Transverse colon (tissue), 4 donors: Measurements from ENCODE around the gene NOVA1. TPM values are rescaled to one million over a fixed set of nuclear protein-coding genes. Genes with fewer than 3 reads are reported as not detected.

Source experiments
- DNase-seq: peaks from one replicate; pipeline ENCODE4 v3.0.0-alpha.2; 2019
- H3K27ac ChIP-seq, 4 donors: fragments of 200-600 bp; sonication (generic); 2 replicates each; pipeline ENCODE4 v1.5.1; 2016 to 2018; ENCODE audit warnings: inconsistent platforms in 4 of 4
- H3K27me3 ChIP-seq: fragments of 200-600 bp; sonication (generic); 2 replicates; pipeline ENCODE4 v1.5.1; 2017; ENCODE audit warnings: inconsistent platforms
- H3K36me3 ChIP-seq, 4 donors: fragments of 200-600 bp; sonication (generic); 2 replicates each; pipeline ENCODE4 v1.5.1; 2017 to 2019; ENCODE audit warnings: inconsistent platforms in 4 of 4
- H3K4me1 ChIP-seq, 4 donors: fragments of 200-600 bp; sonication (generic); 2 replicates each; pipeline ENCODE4 v1.5.1; 2017 to 2020; ENCODE audit warnings: inconsistent platforms in 4 of 4
- H3K4me3 ChIP-seq, 4 donors: fragments of 200-600 bp; sonication (generic); 1 replicate in 1 of 4; 2 replicates in 3 of 4; pipeline versions ENCODE4 v1.5.1 to v1.6.1; 2017 to 2019; ENCODE audit warnings: inconsistent platforms in 4 of 4
- H3K9me3 ChIP-seq, 2 donors: fragments of 200-600 bp; sonication (generic); 2 replicates each; pipeline ENCODE4 v1.5.1; 2017 to 2019; ENCODE audit warnings: inconsistent platforms in 2 of 2
- EP300 ChIP-seq: sonication (generic); formaldehyde crosslinking; IDR thresholded peaks from one replicate; pipeline ENCODE4 v1.6.1; 2017; ENCODE audit warnings: antibody characterized with exemption, low read depth
- POLR2A ChIP-seq: fragments of 450-650 bp; IDR thresholded peaks from one replicate; pipeline ENCODE4 v1.6.1; 2016; ENCODE audit warnings: antibody characterized with exemption, mild to moderate bottlenecking, moderate library complexity
- POLR2AphosphoS5 ChIP-seq, 3 donors: sonication (generic); formaldehyde crosslinking; IDR thresholded peaks; one replicate each; pipeline ENCODE4 v1.6.1; 2016; ENCODE audit warnings: antibody characterized with exemption in 3 of 3
- WGBS, 2 donors: methylation state at CpG; one replicate each; pipeline ENCODE4 v1.1.5; 2018; ENCODE audit warnings: low coverage in 1 of 2; 5-methylcytosine and 5-hydroxymethylcytosine counted together
- in situ Hi-C, 4 donors: fragments of 200-750 bp; cut with MboI; loops; one replicate each; pipeline versions ENCODE4 v1.15.0 to v1.15.1; 2017; ENCODE audit warnings: low sequenced_read_pairs in 3 of 4, low pct_ligation_motif_present in 1 of 4, low pct_unique_long_range_greater_than_20kb in 1 of 4
- intact Hi-C: fragments of 100-400 bp; cut with DNase I; formaldehyde crosslinking; loops from one replicate; pipeline ENCODE4 v1.15.1; 2023; ENCODE audit warnings: low total_unique reads
- total RNA-seq, 4 donors: library from RNA; depleted of rRNA; stranded (reverse); fragments of >200 nt; gene quantifications; one replicate each; pipeline ENCODE4 v1.1.0, GENCODE V29; 2016
- TF ChIP-seq, protein P1 (sequence below), 5 experiments: fragments of 200-600 bp in 3 of 5; fragments of 450-650 bp in 2 of 5; sonication (generic) in 3 of 5; IDR thresholded peaks; 1 replicate in 2 of 5; 2 replicates in 3 of 5; pipeline ENCODE4 v1.5.1; 2016 to 2017; ENCODE audit warnings: antibody characterized with exemption in 5 of 5, inconsistent platforms in 3 of 5, mild to moderate bottlenecking in 2 of 5, moderate library complexity in 1 of 5

Gene NOVA1
- total RNA-seq, 4 donors from 2014 or later = 3.1 to 20.2 (median 6.2) TPM

- in situ Hi-C loops (no loop called here), intact Hi-C loops (no loop called here)
- Histone ChIP-seq H3K36me3 (no peaks in the 10 kb centered on the region), H3K27me3 (no peaks in the 10 kb centered on the region), H3K9me3 (no peaks in the 10 kb centered on the region), H3K4me3 (peak overlapping the region; percentile 63 to 74 (median 72)), H3K4me1 (peaks cover 0 to 3% (median 1%) of the 10 kb centered on the region in 4 donors), H3K27ac (peak overlapping the region; percentile 87 to 95 (median 92))
- TF ChIP-seq, protein P1, sequence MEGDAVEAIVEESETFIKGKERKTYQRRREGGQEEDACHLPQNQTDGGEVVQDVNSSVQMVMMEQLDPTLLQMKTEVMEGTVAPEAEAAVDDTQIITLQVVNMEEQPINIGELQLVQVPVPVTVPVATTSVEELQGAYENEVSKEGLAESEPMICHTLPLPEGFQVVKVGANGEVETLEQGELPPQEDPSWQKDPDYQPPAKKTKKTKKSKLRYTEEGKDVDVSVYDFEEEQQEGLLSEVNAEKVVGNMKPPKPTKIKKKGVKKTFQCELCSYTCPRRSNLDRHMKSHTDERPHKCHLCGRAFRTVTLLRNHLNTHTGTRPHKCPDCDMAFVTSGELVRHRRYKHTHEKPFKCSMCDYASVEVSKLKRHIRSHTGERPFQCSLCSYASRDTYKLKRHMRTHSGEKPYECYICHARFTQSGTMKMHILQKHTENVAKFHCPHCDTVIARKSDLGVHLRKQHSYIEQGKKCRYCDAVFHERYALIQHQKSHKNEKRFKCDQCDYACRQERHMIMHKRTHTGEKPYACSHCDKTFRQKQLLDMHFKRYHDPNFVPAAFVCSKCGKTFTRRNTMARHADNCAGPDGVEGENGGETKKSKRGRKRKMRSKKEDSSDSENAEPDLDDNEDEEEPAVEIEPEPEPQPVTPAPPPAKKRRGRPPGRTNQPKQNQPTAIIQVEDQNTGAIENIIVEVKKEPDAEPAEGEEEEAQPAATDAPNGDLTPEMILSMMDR (IDR thresholded peaks at IDR 0.05) = no peak
- TF ChIP-seq POLR2AphosphoS5 (IDR thresholded peaks at IDR 0.05) (no peak), POLR2A (no peak)
- no peak for DNase-seq
- WGBS, 2 donors = 29 to 37% methylated on average over 8 of the region's 8 CpGs
These were observed 1.8 kb downstream of the NOVA1 start for GRCh38 chr14:26595926-26596542.

- 51 to 75% methylated on average over 2 of the region's 2 CpGs for WGBS, 2 donors
- Histone ChIP-seq H3K27ac (peak overlapping the region in 3 of 4 donors; percentile 30 to 95 (median 93)), H3K4me3 (peak overlapping the region in 1 of 4 donors; percentile 73), H3K9me3 (no peaks in the 10 kb centered on the region), H3K4me1 (peaks cover 0 to 3% (median 1%) of the 10 kb centered on the region in 4 donors), H3K27me3 (no peaks in the 10 kb centered on the region), H3K36me3 (no peaks in the 10 kb centered on the region)
- intact Hi-C loops = no loop called here
- in situ Hi-C loops = no loop called here
- DNase-seq = no peak
- no peak for TF ChIP-seq POLR2AphosphoS5 (IDR thresholded peaks at IDR 0.05)
These were observed 2.9 kb downstream of the NOVA1 start for GRCh38 chr14:26594756-26595545.

- Histone ChIP-seq H3K4me3 (no peak overlapping the region), H3K4me1 (peaks cover 0 to 3% (median 1%) of the 10 kb centered on the region in 4 donors), H3K36me3 (no peaks in the 10 kb centered on the region), H3K27me3 (no peaks in the 10 kb centered on the region), H3K9me3 (no peaks in the 10 kb centered on the region), H3K27ac (peak overlapping the region in 1 of 4 donors; percentile 33)
- TF ChIP-seq POLR2A (no peak), EP300 (no peak), POLR2AphosphoS5 (IDR thresholded peaks at IDR 0.05) (no peak)
- TF ChIP-seq, protein P1 (IDR thresholded peaks at IDR 0.05) = no peak
- in situ Hi-C loops = no loop called here
- no peak for DNase-seq
- intact Hi-C loops = no loop called here
- 47 to 50% methylated on average over 2 of the region's 2 CpGs for WGBS, 2 donors
These were observed 3.7 kb downstream of the NOVA1 start for GRCh38 chr14:26594148-26594547.

GRCh38 chr14:26593357-26593756 is 4.5 kb downstream of the NOVA1 start:
- Histone ChIP-seq H3K27me3 (no peaks in the 10 kb centered on the region), H3K4me3 (no peak overlapping the region), H3K27ac (no peak overlapping the region), H3K9me3 (no peaks in the 10 kb centered on the region), H3K36me3 (no peaks in the 10 kb centered on the region), H3K4me1 (peaks cover 0 to 3% (median 0%) of the 10 kb centered on the region in 4 donors)
- 91 to 94% methylated on average over 4 of the region's 4 CpGs for WGBS, 2 donors
- in situ Hi-C loops (no loop called here), intact Hi-C loops (no loop called here)
- DNase-seq = no peak
- TF ChIP-seq POLR2AphosphoS5 (IDR thresholded peaks at IDR 0.05) = no peak
- TF ChIP-seq EP300 = no peak
- TF ChIP-seq POLR2A = no peak
- TF ChIP-seq, protein P1 (IDR thresholded peaks at IDR 0.05) = no peak
